Temporal lobe (tissue), 2 donors: ENCODE results near the gene ZNF766. TPM values are rescaled to one million over a fixed set of nuclear protein-coding genes. Genes with fewer than 3 reads are reported as not detected.

Experiments
- small RNA-seq: library from RNA; depleted of rRNA; stranded (forward); fragments of <200 nt; gene quantifications from one replicate; pipeline ENCODE3, GENCODE V24; 2014; ENCODE audit warnings: low replicate concordance
- total RNA-seq: library from RNA; depleted of rRNA; stranded (reverse); fragments of >200 nt; gene quantifications from one replicate; pipeline ENCODE4 v1.2.3, GENCODE V29; 2014

The ZNF766 gene
- total RNA-seq, 1 donor from 2014 or later = 12.8 TPM

Small RNA genes lying within 50 kb of the gene (small RNA-seq; reads per million reads assigned to genes)
- gene MIR643 (0.24 reads per million), gene MIR6801 (not detected), gene RF00019 (not detected)

Other genes with a start within 250 kb of the ZNF766 start
- gene ZNF614, start 241.2 kb upstream of the ZNF766 start, total RNA-seq = 20.4 TPM
- gene ZNF432, start 220.7 kb upstream of the ZNF766 start, total RNA-seq = 13.3 TPM
- gene ZNF841, start 173.8 kb upstream of the ZNF766 start, total RNA-seq = 42.8 TPM
- gene ZNF616, start 129.6 kb upstream of the ZNF766 start, total RNA-seq = 25.1 TPM
- gene ZNF836, start 98.0 kb upstream of the ZNF766 start, total RNA-seq = 39.1 TPM
- 133 TPM for gene PPP2R1A, start 79.5 kb upstream of the ZNF766 start, total RNA-seq
- gene ZNF480, start 27.6 kb downstream of the ZNF766 start, total RNA-seq = 11.1 TPM
- 11.8 TPM for gene ZNF610, start 66.7 kb downstream of the ZNF766 start, total RNA-seq
- 67.6 TPM for gene ZNF880, start 100.3 kb downstream of the ZNF766 start, total RNA-seq
- 48.9 TPM for gene ZNF528, start 128.3 kb downstream of the ZNF766 start, total RNA-seq
- 2.7 TPM for gene ZNF534, start 159.6 kb downstream of the ZNF766 start, total RNA-seq
- gene ZNF578, start 184.0 kb downstream of the ZNF766 start, total RNA-seq = 24.3 TPM